Measurements from ENCODE around the gene PPP2CA.
"Not testable (repeated sequence)": the region's sequence is repeated elsewhere in the genome, so short reads cannot be mapped to it uniquely, and the experiment has no call there.

PPP2CA gene

GRCh38 chr5:134225780-134226440, at the start of gene PPP2CA:
Gene PPP2CA (minus strand): TSS chr5:134226073. CDS start chr5:134225861, 212 bp downstream.
- DNase-seq, result peak; percentile 100

- no peak for DNase-seq
These were observed 47.9 kb upstream of the PPP2CA start for GRCh38 chr5:134273642-134274395.

- no peak for DNase-seq
These were observed 45.2 kb upstream of the PPP2CA start for GRCh38 chr5:134271059-134271458.

GRCh38 chr5:134268919-134269318, 43.0 kb upstream of the PPP2CA start:
- no peak for DNase-seq

GRCh38 chr5:134268019-134268601, 42.2 kb upstream of the PPP2CA start:
- DNase-seq, result no peak

GRCh38 chr5:134267366-134268018, 41.6 kb upstream of the PPP2CA start:
- no peak for DNase-seq

GRCh38 chr5:134263801-134264200, 37.9 kb upstream of the PPP2CA start:
- no peak for DNase-seq

GRCh38 chr5:134262629-134263028, 36.8 kb upstream of the PPP2CA start:
- DNase-seq, result not testable (repeated sequence)

GRCh38 chr5:134258896-134259295, 33.0 kb upstream of the PPP2CA start:
- no peak for DNase-seq

- DNase-seq, result no peak
These were observed 31.3 kb upstream of the PPP2CA start for GRCh38 chr5:134257176-134257575.

GRCh38 chr5:134255418-134256150, 29.7 kb upstream of the PPP2CA start:
- no peak for DNase-seq

- DNase-seq, result not testable (repeated sequence)
These were observed 27.7 kb upstream of the PPP2CA start for GRCh38 chr5:134253368-134254153.

- no peak for DNase-seq
These were observed 26.8 kb upstream of the PPP2CA start for GRCh38 chr5:134252671-134253070.

GRCh38 chr5:134250949-134251348, 25.1 kb upstream of the PPP2CA start:
- DNase-seq, result no peak

GRCh38 chr5:134249469-134250379, 23.9 kb upstream of the PPP2CA start:
- DNase-seq, result peak; percentile 3

- DNase-seq, result no peak
These were observed 22.4 kb upstream of the PPP2CA start for GRCh38 chr5:134248256-134248655.

- no peak for DNase-seq
These were observed 21.8 kb upstream of the PPP2CA start for GRCh38 chr5:134247428-134248224.

GRCh38 chr5:134246771-134247427, 21.0 kb upstream of the PPP2CA start:
- DNase-seq, result no peak

GRCh38 chr5:134245692-134246091, 19.8 kb upstream of the PPP2CA start:
- DNase-seq, result no peak
